Thyroid gland (tissue), 4 donors: Measurements from ENCODE around the gene GALNTL6.

ENCODE experiments used
- POLR2A ChIP-seq, 2 donors: fragments of 450-650 bp; IDR thresholded peaks; one replicate each; pipeline ENCODE4 v1.6.1; 2017; ENCODE audit warnings: antibody characterized with exemption in 2 of 2, mild to moderate bottlenecking in 2 of 2, moderate library complexity in 1 of 2
- TF ChIP-seq, protein P1 (sequence below), 6 experiments: fragments of 200-600 bp in 3 of 6; fragments of 450-650 bp in 3 of 6; sonication (generic) in 3 of 6; IDR thresholded peaks; one replicate each; pipeline ENCODE4 v1.5.1; 2016 to 2019; ENCODE audit warnings: antibody characterized with exemption in 6 of 6, mild to moderate bottlenecking in 2 of 6, inconsistent platforms in 1 of 6, moderate library complexity in 1 of 6

- TF ChIP-seq, protein P1, sequence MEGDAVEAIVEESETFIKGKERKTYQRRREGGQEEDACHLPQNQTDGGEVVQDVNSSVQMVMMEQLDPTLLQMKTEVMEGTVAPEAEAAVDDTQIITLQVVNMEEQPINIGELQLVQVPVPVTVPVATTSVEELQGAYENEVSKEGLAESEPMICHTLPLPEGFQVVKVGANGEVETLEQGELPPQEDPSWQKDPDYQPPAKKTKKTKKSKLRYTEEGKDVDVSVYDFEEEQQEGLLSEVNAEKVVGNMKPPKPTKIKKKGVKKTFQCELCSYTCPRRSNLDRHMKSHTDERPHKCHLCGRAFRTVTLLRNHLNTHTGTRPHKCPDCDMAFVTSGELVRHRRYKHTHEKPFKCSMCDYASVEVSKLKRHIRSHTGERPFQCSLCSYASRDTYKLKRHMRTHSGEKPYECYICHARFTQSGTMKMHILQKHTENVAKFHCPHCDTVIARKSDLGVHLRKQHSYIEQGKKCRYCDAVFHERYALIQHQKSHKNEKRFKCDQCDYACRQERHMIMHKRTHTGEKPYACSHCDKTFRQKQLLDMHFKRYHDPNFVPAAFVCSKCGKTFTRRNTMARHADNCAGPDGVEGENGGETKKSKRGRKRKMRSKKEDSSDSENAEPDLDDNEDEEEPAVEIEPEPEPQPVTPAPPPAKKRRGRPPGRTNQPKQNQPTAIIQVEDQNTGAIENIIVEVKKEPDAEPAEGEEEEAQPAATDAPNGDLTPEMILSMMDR (IDR thresholded peaks at IDR 0.05), result no peak
- no peak for TF ChIP-seq POLR2A (IDR thresholded peaks at IDR 0.05)
These were observed 1133.3 kb downstream of the GALNTL6 start for GRCh38 chr4:172946503-172946902.
